ENCODE data around the gene LY6G5C.
A peak's percentile ranks its signal among the peaks of the same experiment; 100 is the strongest.

LY6G5C gene

GRCh38 chr6:31693535-31693934 lies 12.7 kb upstream of the LY6G5C start:
- no peak overlapping the region for H3K27ac ChIP-seq
- H3K4me3 ChIP-seq, result no peak overlapping the region

DNA sequence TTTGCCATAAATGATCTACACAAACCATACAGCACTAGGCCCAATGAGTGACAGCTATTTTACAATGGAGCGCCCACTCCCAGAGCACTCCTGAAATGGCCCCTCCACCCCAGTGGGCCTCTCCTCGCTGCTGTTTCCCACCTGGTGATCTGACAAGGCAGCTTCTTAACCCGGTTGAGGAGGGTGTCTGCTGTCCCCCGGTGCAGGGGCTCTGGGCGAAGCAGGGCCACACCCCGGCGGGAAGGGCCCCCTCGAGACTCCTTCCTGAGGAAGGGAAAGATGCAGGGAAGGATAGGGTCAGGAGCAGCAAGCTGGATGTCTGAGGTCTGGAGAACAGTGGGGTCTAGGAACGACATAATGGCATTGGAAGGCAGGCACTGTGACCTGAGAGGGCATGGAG lies 12.0 kb upstream of the LY6G5C start:
- Histone ChIP-seq H3K4me3 (no peak overlapping the region), H3K27ac (no peak overlapping the region)

DNA sequence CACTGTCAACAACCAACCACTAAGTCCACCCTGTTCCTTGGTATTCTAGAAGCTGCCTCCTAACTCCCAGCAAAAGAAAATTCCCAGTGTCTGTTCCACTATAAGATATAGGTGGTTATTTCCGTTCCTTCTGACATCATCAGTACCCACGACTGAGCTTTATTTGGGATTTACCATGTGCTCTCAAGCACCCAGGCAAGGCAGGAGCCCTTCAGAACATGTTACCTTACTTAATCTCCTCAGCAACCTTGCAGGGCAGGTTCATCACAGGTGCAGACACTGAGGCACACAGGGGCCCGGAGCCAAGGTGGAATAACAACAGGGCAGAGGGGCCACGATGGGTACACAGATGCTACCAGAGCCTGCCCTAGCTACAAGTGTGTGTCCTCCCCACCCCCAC lies 11.5 kb upstream of the LY6G5C start:
- Histone ChIP-seq H3K27ac (no peak overlapping the region), H3K4me3 (no peak overlapping the region)

DNA sequence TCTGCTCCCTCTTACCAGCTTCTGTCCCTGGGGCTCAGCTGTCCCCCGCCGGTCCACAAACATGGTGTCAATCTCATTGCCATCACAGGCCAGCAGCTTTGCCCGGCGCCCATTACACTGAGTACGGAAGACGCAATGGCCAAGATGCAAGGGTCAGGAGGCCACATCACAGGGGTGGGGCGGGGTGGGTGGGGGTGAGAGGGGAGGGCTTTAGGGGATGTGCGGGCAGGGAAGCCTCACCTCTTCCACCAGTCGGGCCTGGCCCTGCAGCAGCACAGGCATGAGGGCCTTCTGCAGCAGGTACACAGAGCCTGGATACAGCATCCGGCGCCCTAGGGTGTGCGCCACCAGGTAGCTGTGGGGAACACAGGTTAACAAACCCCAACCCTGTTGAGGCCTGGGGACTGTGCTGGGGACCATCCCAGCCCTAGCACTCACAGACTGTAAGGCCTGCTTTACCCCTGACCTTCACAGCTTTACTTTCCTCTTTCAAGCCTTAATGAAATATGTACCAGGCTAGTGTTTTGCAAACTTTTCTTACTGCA lies 10.8 kb upstream of the LY6G5C start:
- Histone ChIP-seq H3K4me3 (no peak overlapping the region), H3K27ac (no peak overlapping the region)

GRCh38 chr6:31691078-31691463 lies 10.2 kb upstream of the LY6G5C start:
- no peak overlapping the region for H3K27ac ChIP-seq
- H3K4me3 ChIP-seq, result no peak overlapping the region

GRCh38 chr6:31690231-31691077 lies 9.6 kb upstream of the LY6G5C start:
- no peak overlapping the region for H3K27ac ChIP-seq
- no peak overlapping the region for H3K4me3 ChIP-seq

DNA sequence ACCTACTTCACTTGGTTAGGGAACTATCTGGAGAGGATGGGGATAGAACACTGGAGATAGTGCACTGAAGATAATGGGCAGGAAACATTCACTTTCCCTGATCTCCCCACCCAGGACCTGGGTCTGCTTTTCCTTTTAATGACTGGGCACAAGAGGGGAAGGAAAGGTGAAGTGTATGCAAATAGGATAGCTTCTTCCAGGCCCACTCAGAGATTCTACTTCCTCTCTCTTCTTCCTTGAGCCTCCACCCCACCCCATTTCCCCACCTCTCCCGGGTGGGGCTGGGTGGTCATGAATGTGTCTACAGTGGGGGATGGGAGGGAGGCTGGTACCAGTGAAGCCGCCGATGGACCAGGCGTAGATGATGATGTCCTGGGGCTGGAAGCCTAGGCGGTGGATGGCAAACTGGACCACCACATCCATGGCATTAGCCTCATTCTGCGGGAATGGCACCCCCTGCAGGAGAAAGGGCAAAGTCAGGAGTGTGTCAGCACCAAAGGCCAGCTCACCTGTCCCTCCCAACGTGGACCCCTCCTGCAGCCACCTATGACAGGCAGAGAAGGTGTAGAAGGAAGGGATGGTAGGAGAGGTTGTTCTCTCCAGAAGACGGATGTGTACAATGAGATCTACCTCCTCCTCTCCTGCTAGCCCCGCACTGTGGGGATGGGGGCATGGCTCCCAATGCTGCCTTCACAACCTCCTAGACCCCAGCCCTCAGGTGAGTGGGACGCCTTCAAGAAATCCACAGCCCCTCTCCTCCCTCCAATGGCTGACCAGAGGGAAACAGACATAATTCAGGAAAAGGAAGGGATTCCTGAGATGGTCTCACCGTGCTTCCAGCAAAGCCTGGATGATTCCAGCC lies 8.6 kb upstream of the LY6G5C start:
- Histone ChIP-seq H3K4me3 (no peak overlapping the region), H3K27ac (no peak overlapping the region)

DNA sequence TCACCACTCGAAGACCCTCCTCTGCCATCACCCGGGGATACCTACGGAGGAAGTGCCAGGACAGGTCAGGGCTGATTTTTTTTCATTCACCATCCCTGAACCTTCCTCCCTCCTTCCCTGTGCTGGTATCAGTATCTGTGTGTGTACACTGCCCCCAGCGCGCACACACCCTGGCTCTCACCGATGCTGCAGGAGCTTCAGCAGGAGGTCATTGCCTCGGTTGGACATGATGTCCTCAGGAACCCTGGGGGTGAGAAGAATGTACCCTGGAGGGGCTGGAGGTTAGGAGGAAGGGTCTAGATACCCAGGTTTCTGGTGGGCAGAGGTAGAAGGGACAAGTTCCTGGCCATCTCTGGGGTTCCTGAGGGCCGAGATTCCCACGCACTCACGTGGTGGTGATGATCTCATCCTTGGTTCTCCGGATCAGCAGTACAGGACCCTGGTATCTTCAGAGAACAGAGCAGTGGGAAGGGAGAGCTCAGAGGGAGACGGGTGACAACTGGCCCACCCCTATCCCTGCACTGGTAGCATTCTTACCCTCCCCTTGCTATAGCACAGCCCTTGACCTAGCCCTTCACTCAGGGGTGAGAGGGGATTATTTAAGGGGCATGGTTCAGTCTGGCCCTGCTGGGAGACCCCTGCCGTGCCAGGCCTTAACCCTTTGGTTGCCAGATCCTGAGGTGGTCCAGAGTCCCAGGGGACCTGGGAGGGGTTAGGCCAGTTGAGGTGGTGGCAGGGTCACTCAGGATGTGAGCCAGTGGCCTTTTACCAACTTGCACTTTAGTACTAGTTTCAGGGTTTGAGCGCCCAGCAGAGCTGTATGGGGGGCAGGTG lies 7.2 kb upstream of the LY6G5C start:
- no peak overlapping the region for H3K4me3 ChIP-seq
- no peak overlapping the region for H3K27ac ChIP-seq

DNA sequence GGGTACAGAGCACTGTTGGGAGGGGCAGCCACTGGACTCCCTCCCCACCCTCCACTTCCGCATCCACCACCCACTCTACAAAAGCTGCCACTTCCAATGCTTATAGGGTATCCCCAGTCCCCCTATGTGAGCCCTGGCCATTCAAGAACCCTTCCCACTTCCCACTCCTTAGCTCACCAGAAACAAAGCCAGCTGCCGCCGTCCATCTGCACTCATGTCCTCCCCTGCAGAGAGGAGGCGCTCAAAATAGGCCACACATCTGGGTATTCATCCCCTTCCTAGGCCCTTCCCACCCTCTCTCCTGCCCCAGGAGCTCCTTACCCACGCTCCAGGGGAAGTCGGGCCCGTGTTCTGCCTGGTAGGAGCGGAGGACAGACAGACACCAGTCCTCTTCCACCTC lies 6.5 kb upstream of the LY6G5C start:
- H3K4me3 ChIP-seq, result no peak overlapping the region
- H3K27ac ChIP-seq, result no peak overlapping the region

DNA sequence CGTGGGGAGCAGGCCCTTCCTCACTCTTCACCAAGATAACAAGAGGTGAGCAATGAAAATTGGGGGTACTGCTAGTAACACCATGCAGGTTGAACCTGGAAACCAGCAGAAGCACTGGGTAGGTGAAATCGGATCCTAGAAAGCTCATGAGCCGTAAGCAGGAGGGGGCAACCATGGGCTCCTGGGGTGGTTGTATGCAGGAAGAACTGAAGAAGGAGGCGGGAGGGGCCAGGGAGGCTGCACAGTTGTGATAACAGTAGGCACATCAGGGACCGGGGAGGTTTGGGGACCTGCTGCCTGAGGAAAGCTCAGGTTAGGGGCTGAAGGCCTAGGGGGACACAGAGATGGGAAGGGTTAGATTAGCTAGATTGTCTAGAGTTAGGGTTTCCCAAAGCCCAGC lies 5.6 kb upstream of the LY6G5C start:
- H3K4me3 ChIP-seq, result no peak overlapping the region

GRCh38 chr6:31683591-31683990 lies 2.7 kb upstream of the LY6G5C start:
- Histone ChIP-seq H3K27ac (no peak overlapping the region), H3K4me3 (no peak overlapping the region)

More for the DNA sequence above, 5.6 kb upstream of the LY6G5C start:
- H3K27ac ChIP-seq, result no peak overlapping the region

GRCh38 chr6:31681135-31681671 lies 336 bp upstream of the LY6G5C start:
- H3K4me3 ChIP-seq, result peak overlapping the region; percentile 27 to 52 (median 46)
- H3K27ac ChIP-seq, result peak overlapping the region in 19 of 21 experiments; percentile 3 to 87 (median 63)

- no peak overlapping the region for H3K27ac ChIP-seq
Measured at GRCh38 chr6:31677955-31678354, 2.9 kb downstream of the LY6G5C start.

GRCh38 chr6:31676904-31677303 lies 4.0 kb downstream of the LY6G5C start:
- H3K4me3 ChIP-seq, result no peak overlapping the region
- H3K27ac ChIP-seq, result no peak overlapping the region

More at GRCh38 chr6:31677955-31678354, 2.9 kb downstream of the LY6G5C start:
- no peak overlapping the region for H3K4me3 ChIP-seq

DNA sequence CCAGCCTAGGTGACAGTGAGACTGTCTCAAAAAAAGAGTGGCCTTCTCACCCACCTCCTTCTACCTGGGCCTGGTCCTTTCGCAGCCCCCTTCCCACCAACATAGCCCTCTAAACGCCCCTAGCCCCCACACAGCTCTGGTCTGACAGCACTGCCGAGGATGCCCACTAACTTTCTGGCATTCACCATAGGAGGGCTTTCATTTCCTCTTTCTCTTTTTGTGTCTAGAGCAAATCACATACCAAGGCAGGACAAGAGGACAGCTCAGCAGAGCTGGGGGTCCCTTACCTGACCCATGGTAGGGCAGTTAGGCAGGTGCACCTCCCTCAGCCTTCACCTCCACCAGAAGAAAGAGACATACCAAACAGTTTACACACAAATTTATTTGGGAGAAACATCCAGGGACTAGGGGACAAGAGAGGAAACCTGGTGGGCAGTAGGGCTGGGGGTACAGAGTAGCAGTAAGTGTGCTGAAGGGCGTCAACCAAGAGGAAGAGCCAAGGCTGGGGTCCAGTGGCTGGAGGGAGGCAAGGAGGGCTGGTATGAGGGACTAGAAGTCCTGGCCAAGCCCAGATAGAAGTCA lies 4.5 kb downstream of the LY6G5C start:
- no peak overlapping the region for H3K4me3 ChIP-seq

DNA sequence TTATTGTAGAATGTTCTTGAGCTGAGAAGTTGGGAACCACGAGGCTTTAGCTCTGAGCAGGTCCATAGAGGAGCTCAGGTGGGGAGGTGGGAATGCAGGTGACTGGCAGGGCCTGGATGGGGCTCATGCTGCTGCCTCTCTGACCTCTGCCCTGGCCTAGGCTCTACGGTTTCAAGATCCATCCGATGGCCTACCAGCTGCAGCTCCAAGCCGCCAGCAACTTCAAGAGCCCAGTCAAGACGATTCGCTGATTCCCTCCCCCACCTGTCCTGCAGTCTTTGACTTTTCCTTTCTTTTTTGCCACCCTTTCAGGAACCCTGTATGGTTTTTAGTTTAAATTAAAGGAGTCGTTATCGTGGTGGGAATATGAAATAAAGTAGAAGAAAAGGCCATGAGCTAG lies 11.2 kb downstream of the LY6G5C start, which contains the start of gene LY6G5B:
Gene LY6G5B (plus strand): TSS at position 301 of the 400 bp plus-strand sequence. CDS start 975 bp downstream, outside the sequence.
- H3K4me3 ChIP-seq, result no peak within 1 kb of the TSS
- peak within 1 kb of the TSS in 2 of 21 experiments; percentile 5 to 24 for H3K27ac ChIP-seq

More for the DNA sequence above, 4.5 kb downstream of the LY6G5C start:
- H3K27ac ChIP-seq, result no peak overlapping the region

- peak overlapping the region; percentile 61 to 98 (median 95) for H3K27ac ChIP-seq
- H3K4me3 ChIP-seq, result peak overlapping the region; percentile 78 to 95 (median 87)
Measured at GRCh38 chr6:31666337-31666965, 14.4 kb downstream of the LY6G5C start.

Measured in skin epidermis (tissue), 12 donors.